Kidney epithelial cell (primary cell): Measurements from ENCODE around the gene CFAP54. TPM values are rescaled to one million over a fixed set of nuclear protein-coding genes. Genes with fewer than 3 reads are reported as not detected.

Experiments
- DNase-seq: peaks from one replicate; pipeline ENCODE4 v3.0.0-alpha.2; 2010; ENCODE audit warnings: low read depth
- H3K27me3 ChIP-seq: 2 replicates; pipeline ENCODE4 v1.6.0; 2011; ENCODE audit warnings: low read length; ENCODE audit not compliant: control insufficient read depth, insufficient read depth
- H3K36me3 ChIP-seq: 2 replicates; pipeline ENCODE4 v1.5.1; 2011; ENCODE audit warnings: low read length; ENCODE audit not compliant: control insufficient read depth, insufficient read depth
- H3K4me3 ChIP-seq: 2 replicates; pipeline ENCODE4 v1.5.1; 2011; ENCODE audit warnings: low read depth, mild to moderate bottlenecking, control low read depth, low read length
- total RNA-seq: library from RNA; depleted of rRNA; stranded (reverse); fragments of >200 nt; gene quantifications from 2 replicates; pipeline ENCODE4 v1.2.3, GENCODE V29; 2015
- TF ChIP-seq, protein P1 (sequence below): IDR thresholded peaks from 2 replicates; pipeline ENCODE4 v1.5.1; 2011; ENCODE audit warnings: mild to moderate bottlenecking, moderate library complexity, low read length, control low read depth, inconsistent platforms; ENCODE audit not compliant: insufficient read depth, poor library complexity, severe bottlenecking

Gene CFAP54
- total RNA-seq, 1 donor from 2014 or later = 0.79 TPM

DNA sequence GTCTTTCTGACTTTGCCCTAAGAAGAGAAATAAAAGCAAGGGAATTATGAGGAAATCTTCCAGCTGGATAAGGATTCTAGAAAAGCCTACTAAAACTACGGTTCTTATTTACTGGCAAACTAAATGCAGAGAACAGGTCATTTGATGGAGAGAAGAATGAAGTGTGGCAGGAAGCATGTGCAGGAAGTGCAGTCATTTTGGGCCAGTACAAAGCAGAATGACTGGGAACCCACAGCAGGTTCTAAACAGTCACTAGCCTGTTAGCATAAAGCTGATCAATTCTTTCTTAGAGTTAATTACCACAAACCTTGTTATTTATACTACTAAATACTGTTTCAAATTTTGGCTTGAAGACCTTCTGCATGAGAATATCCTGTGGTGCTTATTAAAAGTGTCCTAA lies 36.7 kb downstream of the CFAP54 start:
- no peak overlapping the region for H3K4me3 ChIP-seq
- H3K27me3 ChIP-seq = no peaks in the 10 kb centered on the region
- no peaks in the 10 kb centered on the region for H3K36me3 ChIP-seq
- TF ChIP-seq, protein P1, sequence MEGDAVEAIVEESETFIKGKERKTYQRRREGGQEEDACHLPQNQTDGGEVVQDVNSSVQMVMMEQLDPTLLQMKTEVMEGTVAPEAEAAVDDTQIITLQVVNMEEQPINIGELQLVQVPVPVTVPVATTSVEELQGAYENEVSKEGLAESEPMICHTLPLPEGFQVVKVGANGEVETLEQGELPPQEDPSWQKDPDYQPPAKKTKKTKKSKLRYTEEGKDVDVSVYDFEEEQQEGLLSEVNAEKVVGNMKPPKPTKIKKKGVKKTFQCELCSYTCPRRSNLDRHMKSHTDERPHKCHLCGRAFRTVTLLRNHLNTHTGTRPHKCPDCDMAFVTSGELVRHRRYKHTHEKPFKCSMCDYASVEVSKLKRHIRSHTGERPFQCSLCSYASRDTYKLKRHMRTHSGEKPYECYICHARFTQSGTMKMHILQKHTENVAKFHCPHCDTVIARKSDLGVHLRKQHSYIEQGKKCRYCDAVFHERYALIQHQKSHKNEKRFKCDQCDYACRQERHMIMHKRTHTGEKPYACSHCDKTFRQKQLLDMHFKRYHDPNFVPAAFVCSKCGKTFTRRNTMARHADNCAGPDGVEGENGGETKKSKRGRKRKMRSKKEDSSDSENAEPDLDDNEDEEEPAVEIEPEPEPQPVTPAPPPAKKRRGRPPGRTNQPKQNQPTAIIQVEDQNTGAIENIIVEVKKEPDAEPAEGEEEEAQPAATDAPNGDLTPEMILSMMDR = no peak
- no peak for DNase-seq

DNA sequence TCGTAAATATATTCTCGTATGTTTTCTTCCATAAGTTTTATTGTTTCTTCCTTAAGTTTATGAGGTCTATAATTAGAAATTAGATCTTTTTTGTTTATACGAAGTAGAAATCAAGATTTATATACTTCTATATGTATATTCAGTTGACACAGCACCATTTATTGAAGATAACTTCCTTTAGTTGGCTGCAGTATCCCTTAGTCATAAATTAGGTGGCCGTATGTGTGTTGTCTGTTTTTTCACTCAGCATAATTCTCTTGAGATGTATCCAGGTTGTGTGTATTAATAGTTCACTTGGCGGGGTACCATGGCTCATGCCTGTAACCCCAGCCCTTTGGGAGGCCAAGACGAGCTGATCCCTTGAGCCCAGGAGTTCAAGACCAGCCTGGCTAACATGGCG lies 40.5 kb downstream of the CFAP54 start:
- no peak for DNase-seq
- Histone ChIP-seq H3K27me3 (no peaks in the 10 kb centered on the region), H3K4me3 (no peak overlapping the region), H3K36me3 (no peaks in the 10 kb centered on the region)
- TF ChIP-seq, protein P1 = no peak

DNA sequence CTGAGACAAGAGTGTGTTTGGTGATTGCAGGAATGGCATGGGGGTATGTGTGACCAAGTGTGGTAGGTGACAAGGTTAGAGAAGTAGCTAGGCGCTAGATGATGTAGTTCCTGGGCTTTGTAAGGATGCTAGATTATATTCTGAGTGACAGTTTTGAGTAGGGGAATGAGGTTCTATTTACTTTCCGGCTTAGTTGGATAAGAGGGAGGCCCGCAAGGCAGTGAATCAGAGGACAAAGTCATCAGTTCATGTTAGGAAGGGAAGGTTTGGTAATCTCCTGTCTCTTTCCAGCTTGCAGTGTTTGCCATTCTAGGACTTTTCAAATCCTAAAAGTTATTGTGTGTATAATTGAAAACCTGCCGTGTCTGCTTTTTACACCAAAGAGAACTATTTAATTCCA lies 45.0 kb downstream of the CFAP54 start:
- no peaks in the 10 kb centered on the region for H3K27me3 ChIP-seq
- no peak for DNase-seq
- H3K4me3 ChIP-seq = no peak overlapping the region
- no peaks in the 10 kb centered on the region for H3K36me3 ChIP-seq
- TF ChIP-seq, protein P1 = no peak

DNA sequence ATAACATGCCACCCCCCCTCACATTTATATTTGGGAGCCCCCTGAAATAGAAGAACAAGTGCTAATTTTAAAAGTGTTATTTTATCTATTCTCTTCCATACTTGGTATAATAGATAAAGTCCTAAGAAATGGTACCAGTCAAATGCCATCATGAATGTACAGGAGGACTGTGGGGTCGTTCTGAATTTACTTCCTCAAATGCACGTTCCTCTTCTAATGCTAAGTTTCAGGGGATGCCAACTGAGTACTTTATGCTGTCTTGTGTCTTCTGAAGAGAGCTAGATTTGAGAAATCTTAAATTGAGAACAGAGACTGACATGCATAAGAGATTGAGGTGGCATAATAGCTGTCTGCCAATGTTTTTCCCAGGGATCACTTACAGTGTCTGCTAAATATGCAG lies 59.0 kb downstream of the CFAP54 start:
- no peaks in the 10 kb centered on the region for H3K27me3 ChIP-seq
- TF ChIP-seq, protein P1 = no peak
- H3K4me3 ChIP-seq = no peak overlapping the region
- no peak for DNase-seq
- no peaks in the 10 kb centered on the region for H3K36me3 ChIP-seq

DNA sequence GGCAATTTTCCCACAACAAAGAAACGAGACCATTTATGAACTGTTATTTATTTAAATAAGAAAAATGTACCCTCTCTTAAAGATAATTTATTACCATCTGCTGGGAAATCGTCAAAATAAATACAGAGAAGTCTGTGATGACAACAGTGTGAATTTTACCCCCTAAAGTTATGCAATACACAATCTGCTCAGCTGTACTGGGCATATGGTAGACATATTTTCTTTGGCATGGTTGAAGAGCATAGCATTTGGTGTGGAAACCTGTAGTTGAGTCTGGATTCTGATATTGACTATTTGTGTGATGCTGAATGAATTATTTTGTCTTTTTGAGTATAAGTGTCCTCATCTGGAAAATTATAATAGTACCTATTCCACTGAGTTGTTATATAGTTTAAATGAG lies 60.0 kb downstream of the CFAP54 start:
- no peak for DNase-seq
- H3K4me3 ChIP-seq = no peak overlapping the region
- TF ChIP-seq, protein P1 = no peak
- no peaks in the 10 kb centered on the region for H3K36me3 ChIP-seq
- no peaks in the 10 kb centered on the region for H3K27me3 ChIP-seq

DNA sequence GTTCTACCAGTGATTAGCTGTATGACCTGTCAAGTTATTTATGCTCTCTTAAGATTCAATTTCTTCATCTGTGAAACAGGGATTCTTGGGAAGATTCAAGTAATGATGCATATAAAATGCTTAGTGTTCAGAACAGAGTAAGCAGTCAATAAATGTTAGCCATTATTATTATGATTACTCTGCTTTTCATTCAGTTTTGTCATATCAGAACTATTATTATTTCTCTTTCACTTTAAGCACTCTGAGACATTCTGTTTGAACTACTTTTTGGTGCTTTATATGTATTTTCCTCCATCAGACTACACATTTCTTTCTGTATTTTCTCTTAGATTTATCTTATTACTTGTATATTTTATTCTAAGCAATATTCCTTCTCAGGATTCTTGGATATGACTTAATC lies 81.2 kb downstream of the CFAP54 start:
- TF ChIP-seq, protein P1 = no peak
- DNase-seq = no peak
- Histone ChIP-seq H3K36me3 (no peaks in the 10 kb centered on the region), H3K4me3 (no peak overlapping the region), H3K27me3 (no peaks in the 10 kb centered on the region)
